GM23338 (cell line): Measurements from ENCODE around the gene PCDHB14.
"Not testable (repeated sequence)": the region's sequence is repeated elsewhere in the genome, so short reads cannot be mapped to it uniquely, and the experiment has no call there.

Experiments used
- CREB1 ChIP-seq: fragments of 250-450 bp; sonication (Bioruptor Pico); IDR thresholded peaks from 2 replicates; pipeline ENCODE4 v1.5.0; 2020; ENCODE audit warnings: low read depth, mild to moderate bottlenecking, moderate library complexity
- CTCF ChIP-seq, 2 experiments: fragments of 200-600 bp in 1 of 2; sonication (generic) in 1 of 2; conservative IDR thresholded peaks; 2 replicates each; pipeline versions ENCODE4 v1.5.1 to v1.6.1; 2016 to 2017; ENCODE audit warnings: antibody characterized with exemption in 2 of 2, low read depth in 2 of 2, mild to moderate bottlenecking in 2 of 2, moderate library complexity in 1 of 2
- ETS1 ChIP-seq: IDR thresholded peaks from 2 replicates; pipeline ENCODE4 v1.6.1; 2016; ENCODE audit warnings: antibody characterized with exemption
- EZH2 ChIP-seq: fragments of 200-600 bp; sonication (generic); IDR thresholded peaks from one replicate; pipeline ENCODE4 v1.8.0; 2017; ENCODE audit warnings: antibody characterized with exemption, mild to moderate bottlenecking, low read depth; ENCODE audit not compliant: unreplicated experiment
- EZH2phosphoT487 ChIP-seq: fragments of 200-600 bp; sonication (generic); IDR thresholded peaks from one replicate; pipeline ENCODE4 v1.8.1; 2018; ENCODE audit warnings: antibody characterized with exemption; ENCODE audit not compliant: unreplicated experiment
- NANOG ChIP-seq: IDR thresholded peaks from 2 replicates; pipeline ENCODE4 v1.6.1; 2016; ENCODE audit warnings: antibody characterized with exemption, borderline replicate concordance
- POLR2AphosphoS5 ChIP-seq: IDR thresholded peaks from 2 replicates; pipeline ENCODE4 v1.6.1; 2016; ENCODE audit warnings: antibody characterized with exemption, low read depth
- REST ChIP-seq: IDR thresholded peaks from one replicate; pipeline ENCODE4 v1.6.1; 2018; ENCODE audit warnings: antibody characterized with exemption; ENCODE audit not compliant: unreplicated experiment
- STAT1 ChIP-seq: IDR thresholded peaks from one replicate; pipeline ENCODE4 v1.6.1; 2016; ENCODE audit warnings: antibody characterized with exemption; ENCODE audit not compliant: unreplicated experiment
- ZNF114 ChIP-seq: fragments of 250-450 bp; sonication (Bioruptor Pico); IDR thresholded peaks from 2 replicates; pipeline ENCODE4 v1.5.0; 2020; ENCODE audit warnings: mild to moderate bottlenecking, moderate library complexity

- TF ChIP-seq CTCF (conservative IDR thresholded peaks at IDR 0.05; ENCODE audit: low read depth in 2 of 2); REST; EZH2; POLR2AphosphoS5; STAT1; ZNF114 (CRISPR knock-in tag); CREB1 (CRISPR knock-in tag); ETS1; EZH2phosphoT487; NANOG: not testable (repeated sequence)
These were observed 7.6 kb upstream of the PCDHB14 start for GRCh38 chr5:141215504-141215903.
